Ovary (tissue), 3 donors: ENCODE measurements around the gene TAGLN.

ENCODE experiments used
- CTCF ChIP-seq, 3 donors: fragments of 450-650 bp in 2 of 3; fragments of 200-600 bp in 1 of 3; IDR thresholded peaks; one replicate each; pipeline versions ENCODE4 v1.5.1 to v1.8.0; 2016 to 2022; ENCODE audit warnings: antibody characterized with exemption in 3 of 3, mild to moderate bottlenecking in 1 of 3
- POLR2A ChIP-seq: fragments of 450-650 bp; IDR thresholded peaks from one replicate; pipeline ENCODE4 v1.6.1; 2017; ENCODE audit warnings: antibody characterized with exemption, mild to moderate bottlenecking, moderate library complexity
- donor health status: DM: no; HTN: no; CAD: no.

- no peak for TF ChIP-seq CTCF (IDR thresholded peaks at IDR 0.05)
- TF ChIP-seq POLR2A, result no peak
These were observed 49.2 kb downstream of the TAGLN start for GRCh38 chr11:117248341-117248740.
